Activated CD8-positive, alpha-beta T cell treated with anti-CD3 and anti-CD28 coated beads for 36 hours (primary cell): ENCODE results near the gene PRRT1B. TPM values are rescaled to one million over a fixed set of nuclear protein-coding genes. Genes with fewer than 3 reads are reported as not detected.

Experiments
- ATAC-seq: fragments of 200-7000 bp; cut with Tn5 transposase; one replicate; pipeline ENCODE4 v1.10.0; 2021; ENCODE audit warnings: mild to moderate bottlenecking, moderate library complexity
- CTCF ChIA-PET: fragments of 350-600 bp; sonication (Branson Sonifier 250); formaldehyde crosslinking; loops from one replicate; lab custom pipeline; 2021; ENCODE audit warnings: antibody characterized with exemption; lab: Charles Lee
- POLR2A ChIA-PET: fragments of 350-600 bp; sonication (Branson Sonifier 250); formaldehyde crosslinking; loops from one replicate; lab custom pipeline; 2021; ENCODE audit warnings: antibody characterized with exemption; lab: Charles Lee
- DNase-seq: peaks from one replicate; pipeline ENCODE4 v3.0.0-alpha.2; 2020
- H3K27ac Mint-ChIP-seq: one replicate; pipeline ENCODE4 v1.8.0; 2021; ENCODE audit warnings: mild to moderate bottlenecking, mixed read lengths
- H3K27me3 Mint-ChIP-seq: one replicate; pipeline ENCODE4 v1.8.0; 2021; ENCODE audit warnings: mixed read lengths
- H3K36me3 Mint-ChIP-seq: one replicate; pipeline ENCODE4 v1.8.0; 2021; ENCODE audit warnings: low read depth, mixed read lengths
- H3K4me1 Mint-ChIP-seq: one replicate; pipeline ENCODE4 v1.8.0; 2021; ENCODE audit warnings: low read depth, mixed read lengths
- H3K4me3 Mint-ChIP-seq: one replicate; pipeline ENCODE4 v1.8.0; 2021; ENCODE audit warnings: mild to moderate bottlenecking, moderate library complexity, mixed read lengths
- H3K9me3 Mint-ChIP-seq: one replicate; pipeline ENCODE4 v1.8.0; 2021; ENCODE audit warnings: mixed read lengths
- CTCF ChIP-seq: fragments of 200-600 bp; IDR thresholded peaks from one replicate; pipeline ENCODE4 v1.8.0; 2022; ENCODE audit warnings: antibody characterized with exemption, mild to moderate bottlenecking
- intact Hi-C: fragments of 100-400 bp; cut with micrococcal nuclease; formaldehyde crosslinking; loops from one replicate; pipeline ENCODE4 v1.10.0; 2022
- total RNA-seq, 2 experiments: library from RNA; stranded (reverse); gene quantifications; one replicate each; pipeline ENCODE4 v1.2.3, GENCODE V29; 2021

Gene PRRT1B
- total RNA-seq = not detected

- ATAC-seq (no peak), DNase-seq (no peak)
- no peak within 1 kb of the TSS for H3K4me3 Mint-ChIP-seq
- H3K4me1 Mint-ChIP-seq = peaks cover 18% of the 10 kb centered on the region
- intact Hi-C loops = no loop called here
- peaks cover 26% of the 10 kb centered on the region for H3K9me3 Mint-ChIP-seq
- ChIA-PET POLR2A (interaction anchor here (2.3 kb wide), 1 partner anchor 18 kb away, joined by 9 read pairs; no protein-coding TSS in a partner anchor), CTCF (interaction anchor here (1.1 kb wide), 1 partner anchor 9 kb away, joined by 3 read pairs; no protein-coding TSS in a partner anchor)
- TF ChIP-seq CTCF = no peak
- peaks cover 16% of the 10 kb centered on the region for H3K36me3 Mint-ChIP-seq
- H3K27me3 Mint-ChIP-seq = peaks cover 53% of the 10 kb centered on the region
- H3K27ac Mint-ChIP-seq = no peak within 1 kb of the TSS
Measured at GRCh38 chr9:131545003-131545785, at the start of gene PRRT1B. TSS of gene PRRT1B (plus strand) at chr9:131545523. CDS start at chr9:131545616, 93 bp downstream.

- TF ChIP-seq CTCF = no peak
- CTCF ChIA-PET = interaction anchor here (2.5 kb wide), 1 partner anchor 146 kb away, joined by 8 read pairs; no protein-coding TSS in a partner anchor
- intact Hi-C loops = no loop called here
- Mint-ChIP-seq H3K27ac (no peak overlapping the region), H3K36me3 (peaks cover 50% of the 10 kb centered on the region), H3K9me3 (no peaks in the 10 kb centered on the region), H3K27me3 (no peaks in the 10 kb centered on the region), H3K4me1 (peaks cover 31% of the 10 kb centered on the region), H3K4me3 (no peak overlapping the region)
- ATAC-seq = no peak
- DNase-seq = no peak
- POLR2A ChIA-PET = interaction anchor here (0.9 to 1.0 kb wide), 2 partner anchors 22 to 31 kb away, joined by 3 read pairs; no protein-coding TSS in a partner anchor
Measured at GRCh38 chr9:131495785-131496184, 49.5 kb upstream of the PRRT1B start.

DNA sequence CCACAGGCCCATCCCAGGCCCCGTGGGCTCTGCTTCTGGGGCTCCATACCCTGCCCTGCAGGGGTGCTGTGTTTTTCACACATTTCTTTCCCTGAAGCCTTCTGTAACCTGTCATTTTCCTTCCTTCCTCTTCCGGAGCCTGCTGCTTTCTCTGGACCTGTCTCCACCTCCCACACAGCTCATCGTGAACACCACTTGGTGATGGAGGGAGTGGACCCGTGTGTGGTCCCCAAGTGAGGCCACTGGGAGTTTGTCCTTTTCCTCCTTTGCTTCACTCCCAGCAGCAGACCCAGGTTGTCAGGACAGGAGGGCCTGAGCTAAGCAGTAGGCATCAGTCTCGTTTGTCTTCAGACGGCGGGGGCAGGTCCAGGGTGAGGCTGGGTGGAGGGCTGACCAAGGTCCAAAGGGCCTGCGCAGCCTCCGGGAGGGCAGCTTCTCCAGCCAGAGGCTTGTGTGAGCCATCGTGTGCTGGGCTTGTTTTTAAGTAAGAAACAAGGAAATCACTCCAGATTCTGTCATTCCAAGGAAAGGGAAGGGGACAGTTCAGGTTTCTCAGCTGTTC, 48.4 kb upstream of the PRRT1B start:
- POLR2A ChIA-PET = interaction anchor here (0.6 to 1.4 kb wide), 5 partner anchors 9 to 224 kb away, joined by 3 to 5 read pairs (median 3); no protein-coding TSS in a partner anchor

DNA sequence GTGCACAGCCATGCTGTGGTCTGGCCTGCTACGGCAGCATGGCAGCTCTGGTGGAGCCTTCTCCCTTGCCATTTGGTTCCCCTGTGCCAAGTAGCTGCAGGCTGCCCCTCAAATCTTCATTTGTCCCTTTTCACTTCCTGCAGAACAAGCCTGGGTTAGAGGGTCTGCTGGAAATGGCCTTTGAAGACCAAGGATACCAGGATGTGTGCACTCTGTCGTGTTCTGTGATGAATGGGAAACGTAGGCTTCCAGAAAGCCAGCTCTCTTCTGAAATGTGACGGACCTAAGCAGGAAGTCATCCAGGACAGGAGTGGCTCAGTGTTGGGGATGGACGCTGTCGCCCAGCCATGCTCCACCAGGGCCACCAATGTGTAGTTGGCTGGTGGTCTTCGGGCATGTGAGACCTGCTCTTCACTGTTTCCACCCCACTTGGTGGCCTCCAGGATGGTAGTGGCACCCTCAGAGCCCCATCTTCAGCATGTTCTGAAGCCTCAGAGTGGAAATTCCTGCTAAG, 46.0 kb upstream of the PRRT1B start:
- peak overlapping the region; percentile 55 for H3K27ac Mint-ChIP-seq
- CTCF ChIA-PET = interaction anchor here (0.8 to 2.2 kb wide), 4 partner anchors 10 to 232 kb away, joined by 3 to 6 read pairs (median 3); no protein-coding TSS in a partner anchor
- no peaks in the 10 kb centered on the region for H3K27me3 Mint-ChIP-seq
- TF ChIP-seq CTCF = no peak
- intact Hi-C loops = no loop called here
- DNase-seq = no peak
- H3K9me3 Mint-ChIP-seq = no peaks in the 10 kb centered on the region
- POLR2A ChIA-PET = interaction anchor here (0.9 to 3.1 kb wide), 7 partner anchors 14 to 140 kb away, joined by 3 to 8 read pairs (median 4); no protein-coding TSS in a partner anchor
- peaks cover 54% of the 10 kb centered on the region for H3K4me1 Mint-ChIP-seq
- H3K4me3 Mint-ChIP-seq = no peak overlapping the region
- ATAC-seq = no peak
- H3K36me3 Mint-ChIP-seq = peaks cover 27% of the 10 kb centered on the region

More for the DNA sequence above, 48.4 kb upstream of the PRRT1B start:
- Mint-ChIP-seq H3K36me3 (peaks cover 46% of the 10 kb centered on the region), H3K27me3 (no peaks in the 10 kb centered on the region), H3K4me1 (peaks cover 43% of the 10 kb centered on the region), H3K4me3 (no peak overlapping the region), H3K27ac (peak overlapping the region; percentile 25), H3K9me3 (no peaks in the 10 kb centered on the region)
- DNase-seq (no peak), ATAC-seq (no peak)
- intact Hi-C loops = no loop called here
- CTCF ChIA-PET = interaction anchor here (0.9 to 2.5 kb wide), 2 partner anchors 10 to 147 kb away, joined by 3 to 8 read pairs; no protein-coding TSS in a partner anchor
- no peak for TF ChIP-seq CTCF
